OCI-LY3 (cell line): Measurements from ENCODE around the gene PTPRR.

Source experiments
- EZH2phosphoT487 ChIP-seq: fragments of 200-600 bp; shearing (Covaris generic); IDR thresholded peaks from 2 replicates; pipeline ENCODE4 v1.6.1; 2018; ENCODE audit warnings: antibody characterized with exemption, mixed run types, low read depth
- TF ChIP-seq, protein P1 (sequence below): fragments of 200-600, 300-600 bp; sonication (generic); IDR thresholded peaks from 2 replicates; pipeline ENCODE4 v1.5.1; 2014; ENCODE audit warnings: antibody characterized with exemption, low read length, low read depth

DNA sequence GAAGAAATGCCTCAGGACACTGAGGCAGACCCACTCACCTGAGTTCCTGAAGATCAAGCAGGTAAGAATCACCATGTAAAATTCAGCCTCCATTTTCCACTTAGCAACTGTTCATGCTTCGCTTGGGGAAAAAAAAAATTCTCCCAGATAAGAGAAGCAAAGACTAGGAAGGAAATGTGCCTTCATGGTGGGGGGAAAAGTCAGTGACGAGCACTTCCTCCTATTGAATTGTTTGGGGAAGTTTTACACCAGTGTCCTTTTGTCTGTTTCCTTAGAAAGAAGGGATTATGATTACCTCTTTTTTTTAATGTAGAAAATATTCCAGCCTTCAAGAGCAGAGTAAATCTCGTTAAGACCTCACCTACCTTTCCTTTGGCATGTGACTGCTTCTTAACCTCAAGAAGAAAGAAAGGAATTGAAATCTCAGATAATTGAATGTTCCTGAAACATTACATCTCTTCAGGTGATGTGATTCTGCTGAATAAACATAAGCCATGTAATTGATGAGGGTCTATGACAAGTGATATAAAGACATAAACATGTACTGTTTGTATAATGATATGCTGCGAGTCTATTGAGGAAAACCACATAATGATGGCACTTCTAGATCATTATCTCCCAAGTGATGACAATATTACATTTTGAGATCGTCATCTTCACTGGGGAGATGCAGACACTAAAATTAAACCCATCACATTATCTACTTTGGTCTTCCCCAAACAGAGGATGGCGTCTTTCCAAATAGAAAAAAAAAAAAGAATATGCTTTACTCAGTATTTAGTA is 283.0 kb downstream of the PTPRR start, which contains the start of gene PTPRB:
- TF ChIP-seq, protein P1, sequence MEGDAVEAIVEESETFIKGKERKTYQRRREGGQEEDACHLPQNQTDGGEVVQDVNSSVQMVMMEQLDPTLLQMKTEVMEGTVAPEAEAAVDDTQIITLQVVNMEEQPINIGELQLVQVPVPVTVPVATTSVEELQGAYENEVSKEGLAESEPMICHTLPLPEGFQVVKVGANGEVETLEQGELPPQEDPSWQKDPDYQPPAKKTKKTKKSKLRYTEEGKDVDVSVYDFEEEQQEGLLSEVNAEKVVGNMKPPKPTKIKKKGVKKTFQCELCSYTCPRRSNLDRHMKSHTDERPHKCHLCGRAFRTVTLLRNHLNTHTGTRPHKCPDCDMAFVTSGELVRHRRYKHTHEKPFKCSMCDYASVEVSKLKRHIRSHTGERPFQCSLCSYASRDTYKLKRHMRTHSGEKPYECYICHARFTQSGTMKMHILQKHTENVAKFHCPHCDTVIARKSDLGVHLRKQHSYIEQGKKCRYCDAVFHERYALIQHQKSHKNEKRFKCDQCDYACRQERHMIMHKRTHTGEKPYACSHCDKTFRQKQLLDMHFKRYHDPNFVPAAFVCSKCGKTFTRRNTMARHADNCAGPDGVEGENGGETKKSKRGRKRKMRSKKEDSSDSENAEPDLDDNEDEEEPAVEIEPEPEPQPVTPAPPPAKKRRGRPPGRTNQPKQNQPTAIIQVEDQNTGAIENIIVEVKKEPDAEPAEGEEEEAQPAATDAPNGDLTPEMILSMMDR, result no peak
- TF ChIP-seq EZH2phosphoT487, result no peak
